HG03196 (cell line): Measurements from ENCODE around the gene TMEFF2.

Source experiments
- ATAC-seq: cut with Tn5 transposase; IDR thresholded peaks from one replicate; pipeline ENCODE4 v1.9.1; 2021; ENCODE audit not compliant: unreplicated experiment

The TMEFF2 gene

DNA sequence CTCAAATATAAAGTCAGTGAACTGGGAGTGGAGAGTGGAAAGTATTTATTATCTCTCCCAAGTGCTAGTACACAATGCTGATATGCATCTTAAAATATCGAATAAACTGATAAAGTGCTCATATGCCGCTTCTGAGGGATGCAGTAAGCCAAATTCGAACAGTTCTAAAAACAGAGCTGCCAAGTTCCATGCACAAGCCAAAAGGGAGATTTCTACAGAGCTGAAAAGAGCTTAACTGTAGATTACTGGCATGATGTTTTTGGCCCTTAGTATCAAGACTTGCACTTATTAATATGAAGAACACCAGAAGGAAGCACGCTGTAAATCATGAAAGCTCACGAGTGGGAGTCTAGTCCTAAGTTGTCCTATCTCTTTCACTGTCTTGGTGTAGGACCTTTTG is 7.9 kb downstream of the TMEFF2 start:
- no peak for ATAC-seq

- ATAC-seq, result no peak
These were observed 10.4 kb downstream of the TMEFF2 start for GRCh38 chr2:192184349-192184748.

DNA sequence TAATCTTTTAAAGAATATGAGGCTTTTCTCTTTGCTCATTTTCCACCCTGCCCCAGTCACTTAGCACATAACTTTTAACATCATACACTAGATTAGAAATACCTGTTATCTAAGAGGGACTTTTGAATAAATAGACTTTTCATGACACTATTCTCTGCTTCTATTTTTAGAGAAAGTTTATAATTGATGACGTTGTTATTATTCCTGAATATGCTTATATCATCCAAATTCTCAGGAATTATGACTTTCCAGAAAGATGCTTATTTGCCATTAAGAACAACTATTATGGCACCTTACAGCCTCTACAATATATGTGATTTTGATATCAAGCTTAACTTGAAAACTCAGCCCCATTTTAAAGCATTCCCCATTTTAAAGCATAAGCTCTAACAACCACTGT is 11.4 kb downstream of the TMEFF2 start:
- ATAC-seq, result no peak

DNA sequence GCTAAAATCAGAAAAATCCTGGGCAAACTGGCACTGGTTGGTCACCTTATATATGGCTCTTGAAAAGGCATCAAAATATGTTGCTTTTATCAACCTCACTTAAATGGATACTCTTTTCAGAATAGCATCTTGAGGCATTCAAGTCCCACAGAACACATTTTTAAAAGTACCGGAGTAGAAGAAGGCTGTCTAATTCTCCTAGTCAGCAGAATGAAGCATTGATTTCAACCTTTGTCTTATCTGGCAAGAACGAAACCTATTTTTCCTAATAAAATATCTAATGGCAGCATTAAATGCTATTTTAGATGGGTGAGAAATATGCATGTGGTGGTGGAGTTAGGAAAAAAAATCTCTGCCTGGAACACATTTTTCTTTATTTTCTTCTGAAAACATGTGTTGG is 27.8 kb downstream of the TMEFF2 start:
- ATAC-seq, result no peak

- ATAC-seq, result no peak
These were observed 28.9 kb downstream of the TMEFF2 start for GRCh38 chr2:192165842-192166241.

DNA sequence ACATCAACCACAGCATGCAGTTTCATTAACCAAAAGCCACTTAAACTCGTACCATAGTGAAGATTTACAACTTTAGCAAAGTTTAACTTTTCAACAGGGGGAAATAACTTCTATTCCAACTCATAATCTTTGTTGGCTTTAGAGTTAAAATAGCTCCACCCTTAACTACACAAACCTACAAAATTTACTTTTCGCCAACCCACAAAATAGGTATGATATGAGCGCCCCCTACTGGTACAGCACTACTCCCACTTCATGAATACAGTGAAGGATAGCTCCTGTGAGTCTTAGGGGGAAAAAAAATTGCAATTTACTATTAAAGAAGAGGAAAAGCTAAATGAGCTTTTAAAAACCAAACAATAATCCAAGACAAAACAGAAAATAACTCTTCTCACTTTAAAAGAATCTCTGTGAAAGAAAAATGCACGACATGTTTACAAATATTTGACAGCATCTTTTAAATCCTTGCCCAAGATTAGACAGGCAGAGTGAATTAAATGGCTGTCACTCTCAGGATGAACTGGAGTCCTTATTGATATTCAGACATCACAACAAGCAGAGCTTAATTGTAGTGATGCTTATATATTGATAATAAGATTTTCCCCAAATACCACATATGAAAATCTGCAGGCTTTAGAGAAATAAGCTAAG is 32.2 kb downstream of the TMEFF2 start:
- peak; percentile 60 for ATAC-seq

DNA sequence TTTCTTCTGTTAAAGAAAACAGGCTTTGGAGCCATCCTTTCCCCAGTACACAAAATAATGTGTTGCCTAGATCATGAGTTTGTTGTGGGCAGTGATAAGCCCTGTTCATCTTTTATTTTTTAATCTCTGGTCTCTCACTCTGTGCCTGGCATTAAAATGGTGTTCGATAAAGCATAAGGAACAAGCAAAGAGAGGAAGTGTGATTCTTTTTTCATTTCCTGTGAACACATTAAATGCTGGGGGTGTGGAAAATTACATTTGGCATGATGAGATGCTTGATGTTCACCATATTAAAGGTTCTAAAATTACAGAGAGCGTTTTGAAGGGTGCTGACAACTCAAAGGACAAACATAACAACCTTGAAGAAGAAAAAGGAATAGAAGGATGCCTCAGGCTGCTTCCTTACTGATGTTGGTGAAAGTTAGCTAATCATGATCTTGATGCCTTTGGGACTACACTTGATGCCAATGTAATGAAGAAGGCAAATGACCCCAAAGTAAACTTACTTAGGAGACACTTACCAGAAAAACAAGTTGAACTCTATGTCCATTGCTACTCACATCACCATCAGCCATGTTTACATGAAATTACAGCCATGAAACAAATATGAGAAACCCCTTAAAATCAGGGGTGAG is 33.0 kb downstream of the TMEFF2 start:
- ATAC-seq, result no peak

GRCh38 chr2:192159736-192160135 is 35.0 kb downstream of the TMEFF2 start:
- ATAC-seq, result no peak

- no peak for ATAC-seq
These were observed 35.5 kb downstream of the TMEFF2 start for GRCh38 chr2:192159208-192159607.

GRCh38 chr2:192157776-192158175 is 37.0 kb downstream of the TMEFF2 start:
- ATAC-seq, result no peak

- no peak for ATAC-seq
These were observed 39.1 kb downstream of the TMEFF2 start for GRCh38 chr2:192155511-192156118.

- ATAC-seq, result no peak
These were observed 41.2 kb downstream of the TMEFF2 start for GRCh38 chr2:192153561-192153960.

- ATAC-seq, result no peak
These were observed 42.9 kb downstream of the TMEFF2 start for GRCh38 chr2:192151853-192152252.

DNA sequence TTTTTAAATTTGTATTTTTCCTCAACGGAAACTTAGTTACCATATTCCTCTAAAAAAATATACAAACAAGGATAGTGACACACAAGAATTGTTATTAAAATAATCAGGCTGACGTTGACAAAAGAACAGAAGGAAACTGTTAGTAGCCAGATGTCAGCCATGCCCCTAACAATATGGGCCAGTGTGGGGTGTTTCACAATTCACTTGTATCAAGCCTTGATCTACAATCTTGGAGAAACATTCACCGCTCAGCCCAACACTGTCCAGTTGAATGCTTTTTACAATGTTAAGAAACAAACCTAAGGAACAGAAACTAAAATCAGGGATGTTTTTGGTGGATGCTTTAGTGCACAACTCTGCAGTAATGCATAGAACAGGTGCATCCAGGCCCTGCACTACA is 44.6 kb downstream of the TMEFF2 start:
- ATAC-seq, result no peak

DNA sequence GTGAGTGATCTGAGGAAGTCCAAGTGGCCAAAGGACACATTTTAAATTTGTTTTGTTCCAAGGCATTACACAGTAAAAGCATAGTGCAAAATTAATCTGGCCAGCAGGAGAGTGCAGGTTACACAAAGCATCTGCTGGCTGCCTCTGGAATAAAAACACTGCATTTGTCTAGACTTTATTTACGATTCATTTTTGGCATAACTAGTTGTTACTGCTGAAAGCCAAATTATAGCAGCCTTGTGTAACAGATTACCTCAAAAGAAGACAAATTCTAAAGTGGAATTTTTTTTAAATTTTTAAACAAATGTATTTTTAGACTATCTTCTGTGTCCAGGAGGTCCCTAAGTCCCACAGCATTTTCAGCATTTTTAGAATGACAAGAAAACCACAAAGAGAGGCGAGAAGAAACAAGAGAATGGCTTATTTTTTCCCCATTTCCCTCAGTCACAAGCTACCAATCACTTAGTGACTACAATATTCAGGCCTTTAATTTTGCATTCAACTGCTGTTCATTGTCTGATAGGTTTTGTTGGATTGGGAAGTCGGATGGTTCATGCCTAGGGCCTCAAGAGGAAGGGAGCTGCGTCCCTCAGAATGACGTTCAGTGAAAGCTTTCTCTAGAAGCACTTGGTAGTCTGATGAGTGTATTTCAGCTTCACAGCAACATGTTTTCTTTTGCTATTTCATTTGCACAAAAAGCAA is 46.0 kb downstream of the TMEFF2 start:
- ATAC-seq, result no peak

DNA sequence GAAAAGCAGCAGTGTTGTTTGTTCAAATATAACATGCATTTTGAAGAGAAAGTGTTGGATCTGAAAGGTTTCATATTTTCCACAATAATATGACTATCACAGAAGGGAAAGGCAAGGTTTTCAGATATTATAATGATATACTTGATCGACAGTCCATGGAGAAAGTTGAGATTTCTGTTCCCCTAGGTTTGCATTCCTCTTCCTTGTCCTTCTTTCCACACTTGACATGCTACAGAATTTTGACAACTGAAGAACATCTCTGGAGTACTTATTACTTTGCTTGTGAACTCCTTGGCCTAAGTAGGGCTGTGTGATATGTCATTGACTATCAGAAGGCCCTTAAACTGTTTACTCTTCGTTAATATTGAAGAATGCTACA is 46.5 kb downstream of the TMEFF2 start:
- ATAC-seq, result no peak

- ATAC-seq, result no peak
These were observed 48.4 kb downstream of the TMEFF2 start for GRCh38 chr2:192146069-192147015.

GRCh38 chr2:192145496-192145895 is 49.2 kb downstream of the TMEFF2 start:
- ATAC-seq, result no peak

- no peak for ATAC-seq
These were observed 54.4 kb downstream of the TMEFF2 start for GRCh38 chr2:192140236-192140839.

- no peak for ATAC-seq
These were observed 54.9 kb downstream of the TMEFF2 start for GRCh38 chr2:192139813-192140212.
